Chondrocyte (in vitro differentiated cells): ENCODE measurements around the gene CARD19. TPM values are rescaled to one million over a fixed set of nuclear protein-coding genes. Genes with fewer than 3 reads are reported as not detected.
A peak's percentile ranks its signal among the peaks of the same experiment; 100 is the strongest.

ENCODE experiments used
- DNase-seq: peaks from one replicate; pipeline ENCODE4 v3.0.0; 2021; ENCODE audit warnings: mixed read lengths, low spot score
- H3K27ac Mint-ChIP-seq: one replicate; pipeline ENCODE4 v1.8.0; 2021; ENCODE audit warnings: mild to moderate bottlenecking, moderate library complexity, mixed read lengths; ENCODE audit not compliant: unreplicated experiment
- H3K27me3 Mint-ChIP-seq: 2 replicates; pipeline ENCODE4 v1.8.0; 2021; ENCODE audit warnings: low read depth, mixed read lengths
- H3K36me3 Mint-ChIP-seq: 2 replicates; pipeline ENCODE4 v1.8.0; 2021; ENCODE audit warnings: low read depth, mixed read lengths
- H3K4me1 Mint-ChIP-seq: 2 replicates; pipeline ENCODE4 v1.8.0; 2021; ENCODE audit warnings: low read depth, mild to moderate bottlenecking, mixed read lengths
- H3K4me3 Mint-ChIP-seq: one replicate; pipeline ENCODE4 v1.8.0; 2021; ENCODE audit warnings: mild to moderate bottlenecking, moderate library complexity, mixed read lengths; ENCODE audit not compliant: unreplicated experiment
- H3K9me3 Mint-ChIP-seq: 2 replicates; pipeline ENCODE4 v1.8.0; 2021; ENCODE audit warnings: low read depth, mixed read lengths
- total RNA-seq: library from RNA; stranded (reverse); gene quantifications from 3 replicates; pipeline ENCODE4 v1.2.1, GENCODE V29; 2021
- TF ChIP-seq, protein P1 (sequence below): fragments of 200-600 bp; sonication (generic); IDR thresholded peaks from 2 replicates; pipeline ENCODE4 v1.5.0; 2021; ENCODE audit warnings: antibody characterized with exemption, mild to moderate bottlenecking, moderate library complexity

CARD19 gene
- total RNA-seq, 1 donor from 2014 or later, result 40.5 TPM

DNA sequence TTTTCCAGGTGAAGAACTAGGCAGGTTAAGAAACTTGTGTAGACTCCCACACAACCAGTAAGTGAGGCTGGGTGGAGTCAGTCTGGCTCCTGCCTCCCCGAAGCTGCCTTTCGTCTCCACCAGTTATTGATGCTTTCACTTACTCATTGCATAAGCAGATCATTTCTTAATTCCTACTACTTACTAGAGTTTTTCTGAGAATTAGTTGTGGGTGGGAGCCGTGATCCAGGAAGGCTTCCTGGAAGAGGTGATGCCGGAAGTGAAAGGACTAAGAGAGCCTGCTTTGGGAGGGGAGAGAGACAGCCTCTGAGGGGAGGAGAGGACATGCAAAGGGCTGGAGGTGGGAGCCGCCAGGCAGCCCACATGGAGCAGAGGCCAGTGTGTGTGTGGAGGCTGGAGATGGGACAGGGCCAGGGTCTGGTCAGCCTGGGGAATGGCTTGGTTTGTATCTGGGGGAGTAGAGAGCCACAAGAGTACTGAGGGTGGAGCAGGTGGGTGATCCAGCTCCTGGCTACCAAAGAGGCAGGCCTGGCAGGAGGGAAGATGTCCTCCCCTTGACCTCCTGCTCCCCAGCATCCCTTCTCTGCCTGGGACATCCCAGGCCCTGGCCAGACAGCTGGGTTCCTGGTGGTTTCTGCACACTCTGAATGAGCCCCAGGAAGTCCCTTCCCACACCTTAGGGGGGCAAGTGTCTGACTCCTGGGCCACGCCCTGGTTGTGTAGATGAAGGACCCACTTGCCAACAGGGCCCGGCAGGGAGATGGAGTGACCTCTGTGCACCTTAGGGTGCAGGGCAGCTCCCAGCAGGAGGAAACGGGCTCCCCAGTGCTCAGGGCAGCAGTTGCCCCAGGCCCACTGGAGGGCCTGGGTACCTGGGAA, 12.2 kb upstream of the CARD19 start:
- Mint-ChIP-seq H3K9me3 (peaks cover 4% of the 10 kb centered on the region), H3K4me1 (no peaks in the 10 kb centered on the region), H3K27me3 (no peaks in the 10 kb centered on the region), H3K4me3 (no peak overlapping the region), H3K27ac (no peak overlapping the region), H3K36me3 (no peaks in the 10 kb centered on the region)
- peak; percentile 82 for DNase-seq
- TF ChIP-seq, protein P1, sequence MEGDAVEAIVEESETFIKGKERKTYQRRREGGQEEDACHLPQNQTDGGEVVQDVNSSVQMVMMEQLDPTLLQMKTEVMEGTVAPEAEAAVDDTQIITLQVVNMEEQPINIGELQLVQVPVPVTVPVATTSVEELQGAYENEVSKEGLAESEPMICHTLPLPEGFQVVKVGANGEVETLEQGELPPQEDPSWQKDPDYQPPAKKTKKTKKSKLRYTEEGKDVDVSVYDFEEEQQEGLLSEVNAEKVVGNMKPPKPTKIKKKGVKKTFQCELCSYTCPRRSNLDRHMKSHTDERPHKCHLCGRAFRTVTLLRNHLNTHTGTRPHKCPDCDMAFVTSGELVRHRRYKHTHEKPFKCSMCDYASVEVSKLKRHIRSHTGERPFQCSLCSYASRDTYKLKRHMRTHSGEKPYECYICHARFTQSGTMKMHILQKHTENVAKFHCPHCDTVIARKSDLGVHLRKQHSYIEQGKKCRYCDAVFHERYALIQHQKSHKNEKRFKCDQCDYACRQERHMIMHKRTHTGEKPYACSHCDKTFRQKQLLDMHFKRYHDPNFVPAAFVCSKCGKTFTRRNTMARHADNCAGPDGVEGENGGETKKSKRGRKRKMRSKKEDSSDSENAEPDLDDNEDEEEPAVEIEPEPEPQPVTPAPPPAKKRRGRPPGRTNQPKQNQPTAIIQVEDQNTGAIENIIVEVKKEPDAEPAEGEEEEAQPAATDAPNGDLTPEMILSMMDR, result no peak

GRCh38 chr9:93084471-93084881, 11.5 kb upstream of the CARD19 start:
- no peaks in the 10 kb centered on the region for H3K27me3 Mint-ChIP-seq
- TF ChIP-seq, protein P1, result no peak
- peaks cover 4% of the 10 kb centered on the region for H3K9me3 Mint-ChIP-seq
- no peaks in the 10 kb centered on the region for H3K4me1 Mint-ChIP-seq
- no peak overlapping the region for H3K27ac Mint-ChIP-seq
- H3K4me3 Mint-ChIP-seq, result no peak overlapping the region
- H3K36me3 Mint-ChIP-seq, result no peaks in the 10 kb centered on the region
- DNase-seq, result peak; percentile 66

- TF ChIP-seq, protein P1, result no peak
- Mint-ChIP-seq H3K4me1 (no peaks in the 10 kb centered on the region), H3K9me3 (peaks cover 8% of the 10 kb centered on the region), H3K36me3 (no peaks in the 10 kb centered on the region), H3K27ac (no peak overlapping the region), H3K4me3 (no peak overlapping the region), H3K27me3 (no peaks in the 10 kb centered on the region)
- DNase-seq, result peak; percentile 41
Observed at GRCh38 chr9:93085676-93086075, 10.3 kb upstream of the CARD19 start.

GRCh38 chr9:93086447-93087224, 9.4 kb upstream of the CARD19 start:
- H3K4me1 Mint-ChIP-seq, result no peaks in the 10 kb centered on the region
- H3K9me3 Mint-ChIP-seq, result peaks cover 16% of the 10 kb centered on the region
- H3K4me3 Mint-ChIP-seq, result no peak overlapping the region
- no peak overlapping the region for H3K27ac Mint-ChIP-seq
- peak; percentile 8 for DNase-seq
- no peaks in the 10 kb centered on the region for H3K27me3 Mint-ChIP-seq
- peaks cover 4% of the 10 kb centered on the region for H3K36me3 Mint-ChIP-seq
- TF ChIP-seq, protein P1, result no peak

- Mint-ChIP-seq H3K4me3 (no peak overlapping the region), H3K9me3 (peaks cover 16% of the 10 kb centered on the region), H3K27ac (no peak overlapping the region), H3K4me1 (peaks cover 4% of the 10 kb centered on the region), H3K27me3 (no peaks in the 10 kb centered on the region), H3K36me3 (peaks cover 4% of the 10 kb centered on the region)
- TF ChIP-seq, protein P1, result no peak
- peak; percentile 61 for DNase-seq
Observed at GRCh38 chr9:93087971-93088655, 7.9 kb upstream of the CARD19 start.
